ENCODE results near the gene SERPINA1.
"Not testable (repeated sequence)": the region's sequence is repeated elsewhere in the genome, so short reads cannot be mapped to it uniquely, and the experiment has no call there.

Gene SERPINA1
- 0 to 0.04 reads per million in 2 donors for total RNA-seq

GRCh38 chr14:94388384-94389103 lies at the start of gene SERPINA1:
SERPINA1 (minus strand) TSS chr14:94388602; CDS start chr14:94383237, 5,365 bp downstream.
- DNase-seq: no peak

- DNase-seq: no peak
These were observed 40.2 kb upstream of the SERPINA1 start for GRCh38 chr14:94428610-94429009.

GRCh38 chr14:94427016-94427613 lies 38.7 kb upstream of the SERPINA1 start:
- no peak for DNase-seq

GRCh38 chr14:94426526-94426925 lies 38.1 kb upstream of the SERPINA1 start:
- DNase-seq: no peak

GRCh38 chr14:94424371-94424770 lies 36.0 kb upstream of the SERPINA1 start:
- DNase-seq: no peak

GRCh38 chr14:94423453-94424056 lies 35.2 kb upstream of the SERPINA1 start:
- DNase-seq: no peak

GRCh38 chr14:94421316-94421715 lies 32.9 kb upstream of the SERPINA1 start:
- DNase-seq: no peak

- DNase-seq: not testable (repeated sequence)
These were observed 29.2 kb upstream of the SERPINA1 start for GRCh38 chr14:94417497-94418205.

- DNase-seq: no peak
These were observed 24.6 kb upstream of the SERPINA1 start for GRCh38 chr14:94412671-94413638.

GRCh38 chr14:94411638-94412037 lies 23.2 kb upstream of the SERPINA1 start:
- no peak for DNase-seq

- DNase-seq: not testable (repeated sequence)
These were observed 21.0 kb upstream of the SERPINA1 start for GRCh38 chr14:94409430-94409829.

- no peak for DNase-seq
These were observed 20.2 kb upstream of the SERPINA1 start for GRCh38 chr14:94408546-94409095.

GRCh38 chr14:94407906-94408305 lies 19.5 kb upstream of the SERPINA1 start:
- DNase-seq: no peak

- no peak for DNase-seq
These were observed 18.5 kb upstream of the SERPINA1 start for GRCh38 chr14:94406910-94407309.

GRCh38 chr14:94405486-94405885 lies 17.1 kb upstream of the SERPINA1 start:
- no peak for DNase-seq

GRCh38 chr14:94404561-94404960 lies 16.2 kb upstream of the SERPINA1 start:
- DNase-seq: no peak

- DNase-seq: no peak
These were observed 15.0 kb upstream of the SERPINA1 start for GRCh38 chr14:94403312-94403932.

- no peak for DNase-seq
These were observed 12.7 kb upstream of the SERPINA1 start for GRCh38 chr14:94401083-94401482.

GRCh38 chr14:94400422-94400841 lies 12.0 kb upstream of the SERPINA1 start:
- DNase-seq: no peak

GRCh38 chr14:94398536-94398935 lies 10.1 kb upstream of the SERPINA1 start:
- DNase-seq: no peak

- no peak for DNase-seq
These were observed 9.7 kb upstream of the SERPINA1 start for GRCh38 chr14:94398182-94398479.
